Measurements from ENCODE around the gene EMID1.

The EMID1 gene

DNA sequence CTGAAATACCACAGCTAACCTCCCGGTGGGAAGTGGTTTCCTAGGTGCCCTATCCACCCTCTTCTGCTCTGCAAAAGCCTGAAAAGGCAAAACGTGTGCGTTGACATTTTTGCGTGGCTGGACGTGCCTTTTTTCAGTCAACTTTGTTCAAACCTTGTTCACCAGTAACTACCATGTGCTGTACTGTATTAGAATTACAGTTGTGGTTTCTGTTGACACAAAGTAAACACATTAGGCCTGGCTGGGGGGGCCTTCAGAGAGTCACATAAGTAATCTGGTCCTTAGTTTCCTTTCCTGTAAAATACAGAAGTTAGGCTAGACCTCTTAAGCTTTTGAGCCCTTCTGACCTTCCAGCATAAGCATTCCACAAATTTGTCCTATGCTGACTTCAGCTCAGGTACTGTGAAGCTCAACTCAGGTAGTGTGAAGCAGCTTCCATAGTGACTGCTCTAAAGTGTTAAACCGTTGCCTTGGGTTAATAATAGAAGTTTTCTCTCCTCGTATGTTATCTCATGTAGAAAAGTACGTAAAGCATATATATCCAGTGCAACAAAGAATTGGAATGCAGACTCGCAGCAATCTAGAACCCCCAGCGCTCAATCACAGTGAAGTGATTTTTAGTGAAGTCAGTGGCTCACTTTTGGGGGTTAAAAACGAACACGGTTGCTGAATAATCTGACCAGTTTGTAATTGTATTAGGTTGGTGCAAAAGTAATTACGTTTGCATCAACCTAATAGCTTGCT is 64.2 kb downstream of the EMID1 start:
- DNase-seq (ENCODE audit: insufficient read length, low spot score) = no peak
- TF ChIP-seq, protein P1, sequence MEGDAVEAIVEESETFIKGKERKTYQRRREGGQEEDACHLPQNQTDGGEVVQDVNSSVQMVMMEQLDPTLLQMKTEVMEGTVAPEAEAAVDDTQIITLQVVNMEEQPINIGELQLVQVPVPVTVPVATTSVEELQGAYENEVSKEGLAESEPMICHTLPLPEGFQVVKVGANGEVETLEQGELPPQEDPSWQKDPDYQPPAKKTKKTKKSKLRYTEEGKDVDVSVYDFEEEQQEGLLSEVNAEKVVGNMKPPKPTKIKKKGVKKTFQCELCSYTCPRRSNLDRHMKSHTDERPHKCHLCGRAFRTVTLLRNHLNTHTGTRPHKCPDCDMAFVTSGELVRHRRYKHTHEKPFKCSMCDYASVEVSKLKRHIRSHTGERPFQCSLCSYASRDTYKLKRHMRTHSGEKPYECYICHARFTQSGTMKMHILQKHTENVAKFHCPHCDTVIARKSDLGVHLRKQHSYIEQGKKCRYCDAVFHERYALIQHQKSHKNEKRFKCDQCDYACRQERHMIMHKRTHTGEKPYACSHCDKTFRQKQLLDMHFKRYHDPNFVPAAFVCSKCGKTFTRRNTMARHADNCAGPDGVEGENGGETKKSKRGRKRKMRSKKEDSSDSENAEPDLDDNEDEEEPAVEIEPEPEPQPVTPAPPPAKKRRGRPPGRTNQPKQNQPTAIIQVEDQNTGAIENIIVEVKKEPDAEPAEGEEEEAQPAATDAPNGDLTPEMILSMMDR (IDR thresholded peaks at IDR 0.05; ENCODE audit: insufficient read depth, missing control alignments) = no peak

DNA sequence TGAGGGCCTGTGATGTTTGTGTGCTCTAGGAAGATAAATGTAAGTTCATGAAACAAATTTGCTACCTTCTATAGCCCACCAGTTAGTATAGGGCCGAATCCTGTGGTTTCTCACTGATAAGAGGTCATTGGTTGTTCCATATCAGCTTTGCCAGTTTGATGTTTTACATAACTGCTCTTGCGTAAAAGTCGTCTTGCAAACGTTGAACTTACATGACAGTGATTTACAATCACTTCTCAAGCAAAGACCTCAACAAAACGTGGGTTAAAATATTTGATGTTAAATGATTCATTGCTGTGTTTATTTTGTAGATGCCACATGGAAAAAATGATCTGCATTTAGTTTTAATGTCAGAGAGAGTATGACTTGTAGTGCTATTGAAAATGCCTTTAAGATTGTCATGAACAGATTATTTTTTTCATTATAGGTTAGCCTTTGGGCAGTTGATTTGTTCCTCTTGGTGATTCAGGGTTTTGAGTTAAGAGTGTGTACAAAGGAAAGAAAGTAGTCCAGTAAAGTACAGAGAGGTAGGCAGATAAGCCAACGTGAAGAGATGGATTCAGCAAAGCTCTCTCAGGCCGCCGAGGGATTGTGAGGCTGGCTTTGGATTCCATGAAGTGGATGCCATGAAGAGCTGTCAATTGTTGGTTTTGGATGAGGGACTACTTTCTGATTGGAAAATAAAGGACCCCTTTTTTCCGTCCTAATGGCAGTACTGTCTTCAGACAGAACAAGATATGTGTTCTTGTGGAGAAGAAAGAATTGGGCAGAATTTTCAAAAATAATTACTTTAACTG is 65.0 kb downstream of the EMID1 start:
- DNase-seq (ENCODE audit: insufficient read length, low spot score) = no peak
- FAIRE-seq = no peak
- TF ChIP-seq, protein P1 (IDR thresholded peaks at IDR 0.05; ENCODE audit: insufficient read depth, missing control alignments) = no peak

More for the DNA sequence above, 64.2 kb downstream of the EMID1 start:
- no peak for FAIRE-seq

DNA sequence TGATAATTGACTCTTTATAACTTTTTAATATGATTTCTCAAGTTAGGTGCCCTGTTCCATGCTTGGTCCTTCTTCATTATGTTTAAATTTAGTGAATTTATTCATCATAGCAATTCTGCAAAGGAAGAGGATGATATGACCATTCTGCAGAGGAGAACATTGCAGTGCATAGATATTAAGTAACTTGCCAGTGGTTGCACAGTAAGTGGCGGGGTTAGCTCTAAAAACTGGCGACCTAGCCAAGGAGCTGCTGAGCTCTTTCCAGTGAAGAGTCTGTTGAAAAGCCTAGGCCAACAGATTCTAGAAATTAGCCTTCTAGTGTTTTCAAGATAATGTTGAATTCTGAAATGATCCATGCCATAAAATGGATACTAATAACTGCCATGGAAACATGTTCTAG is 66.9 kb downstream of the EMID1 start:
- DNase-seq (ENCODE audit: insufficient read length, low spot score) = no peak
- no peak for FAIRE-seq

DNA sequence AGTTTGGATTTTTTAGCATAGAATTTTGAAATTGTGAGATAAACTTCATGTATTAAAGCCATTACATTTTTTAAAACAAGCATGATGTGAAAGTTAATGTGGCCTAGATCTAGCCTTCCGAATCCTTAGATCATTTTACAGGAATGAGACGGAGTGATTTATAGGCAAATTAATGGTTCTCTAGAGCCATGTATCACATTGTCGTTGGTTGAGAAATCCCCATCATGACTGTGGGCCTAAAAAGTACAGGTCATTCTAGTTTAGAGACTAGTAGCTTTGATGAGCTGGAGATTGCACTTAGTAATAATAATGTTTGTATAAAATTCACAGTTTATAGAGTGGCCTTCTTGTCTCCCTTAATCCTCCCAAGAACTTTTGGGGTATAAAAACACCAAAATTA is 69.5 kb downstream of the EMID1 start:
- no peak for DNase-seq (ENCODE audit: insufficient read length, low spot score)
- TF ChIP-seq, protein P1 (IDR thresholded peaks at IDR 0.05; ENCODE audit: insufficient read depth, missing control alignments) = no peak
- FAIRE-seq = no peak

More for the DNA sequence above, 66.9 kb downstream of the EMID1 start:
- TF ChIP-seq, protein P1 (IDR thresholded peaks at IDR 0.05; ENCODE audit: insufficient read depth, missing control alignments) = no peak

DNA sequence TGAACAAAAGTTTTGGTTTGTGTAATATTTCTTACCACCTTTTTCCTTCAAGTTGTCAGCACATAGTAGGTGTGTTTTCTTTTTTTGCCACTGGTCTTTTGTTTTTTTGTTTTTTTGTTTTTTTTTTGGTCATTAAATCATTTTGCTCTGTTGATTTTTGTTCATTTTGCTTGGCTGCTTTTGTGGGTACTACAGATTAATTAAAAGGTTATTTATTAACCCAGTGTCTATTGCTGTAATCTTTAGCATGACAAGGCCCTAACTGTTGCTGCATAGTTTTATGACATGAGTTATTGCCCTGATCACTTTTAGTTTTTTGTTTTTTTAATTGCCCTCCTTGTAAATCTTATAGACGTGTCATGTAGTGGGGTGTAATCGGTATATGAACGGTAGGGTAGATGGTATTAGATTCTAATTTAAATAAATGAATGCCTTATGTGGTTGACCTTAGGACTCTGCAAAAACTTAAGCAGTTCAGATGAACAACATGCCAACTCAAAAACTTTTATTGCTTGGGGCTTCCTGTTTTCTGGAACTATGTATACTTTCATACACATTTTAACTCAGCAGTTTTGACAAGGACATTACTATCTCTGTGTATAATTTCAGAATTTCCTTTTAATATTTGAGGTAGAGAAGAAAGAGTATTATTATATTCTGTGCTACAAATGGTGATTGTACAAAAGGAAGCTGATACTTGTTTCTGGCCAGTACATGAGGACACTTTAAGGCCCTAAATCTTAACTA is 70.3 kb downstream of the EMID1 start:
- DNase-seq (ENCODE audit: insufficient read length, low spot score) = no peak
- TF ChIP-seq, protein P1 (IDR thresholded peaks at IDR 0.05; ENCODE audit: insufficient read depth, missing control alignments) = no peak
- FAIRE-seq = no peak

DNA sequence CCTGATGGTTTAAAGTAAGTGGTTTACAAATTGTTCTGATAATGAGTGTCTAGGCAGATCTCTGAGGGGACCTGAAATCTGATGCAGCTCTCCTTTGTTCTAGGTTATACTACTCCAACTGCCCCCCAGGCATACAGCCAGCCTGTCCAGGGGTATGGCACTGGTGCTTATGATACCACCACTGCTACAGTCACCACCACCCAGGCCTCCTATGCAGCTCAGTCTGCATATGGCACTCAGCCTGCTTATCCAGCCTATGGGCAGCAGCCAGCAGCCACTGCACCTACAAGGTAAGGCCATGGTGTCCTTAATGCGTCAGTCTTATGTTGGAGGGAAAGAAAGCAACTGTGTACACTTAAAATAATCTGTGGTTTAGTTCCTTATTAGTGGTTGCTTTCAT is 72.2 kb downstream of the EMID1 start:
- FAIRE-seq (no peak), DNase-seq (ENCODE audit: insufficient read length, low spot score) (no peak)
- TF ChIP-seq, protein P1 (IDR thresholded peaks at IDR 0.05; ENCODE audit: insufficient read depth, missing control alignments) = no peak

Measured in D721Med (cell line).